Hepatocyte (in vitro differentiated cells): ENCODE results near the gene CEP85L. TPM values are rescaled to one million over a fixed set of nuclear protein-coding genes. Genes with fewer than 3 reads are reported as not detected.

Experiments used
- DNase-seq: peaks from one replicate; pipeline ENCODE4 v3.0.0-alpha.2; 2016; ENCODE audit warnings: low spot score
- H2AFZ ChIP-seq: fragments of 200-600 bp; sonication (generic); 2 replicates; pipeline ENCODE4 v1.6.0; 2016; ENCODE audit warnings: antibody characterized with exemption, mild to moderate bottlenecking
- H3K27ac ChIP-seq: fragments of 200-600 bp; sonication (generic); 2 replicates; pipeline ENCODE4 v1.5.1; 2016; ENCODE audit warnings: mild to moderate bottlenecking
- H3K27me3 ChIP-seq: fragments of 200-600 bp; sonication (generic); 2 replicates; pipeline ENCODE4 v1.6.1; 2016
- H3K36me3 ChIP-seq: fragments of 200-600 bp; sonication (generic); replicated peaks from 2 replicates; pipeline ENCODE4 v1.5.1; 2016; ENCODE audit warnings: low read depth; ENCODE audit not compliant: insufficient read depth
- H3K4me1 ChIP-seq: fragments of 200-600 bp; sonication (generic); 2 replicates; pipeline ENCODE4 v1.5.1; 2016; ENCODE audit warnings: mild to moderate bottlenecking, moderate library complexity; ENCODE audit not compliant: insufficient read depth
- H3K4me2 ChIP-seq: fragments of 200-600 bp; sonication (generic); 2 replicates; pipeline ENCODE4 v1.6.0; 2016
- H3K4me3 ChIP-seq: fragments of 200-600 bp; sonication (generic); 2 replicates; pipeline ENCODE4 v1.5.1; 2016; ENCODE audit warnings: mild to moderate bottlenecking
- H3K79me2 ChIP-seq: fragments of 200-600 bp; sonication (generic); 2 replicates; pipeline ENCODE4 v1.6.0; 2017; ENCODE audit warnings: mild to moderate bottlenecking
- H3K9me2 ChIP-seq: fragments of 200-600 bp; sonication (generic); replicated peaks from 2 replicates; pipeline ENCODE4 v1.6.0; 2017; ENCODE audit warnings: mild to moderate bottlenecking; ENCODE audit not compliant: insufficient read depth
- H3K9me3 ChIP-seq: fragments of 200-600 bp; sonication (generic); 2 replicates; pipeline ENCODE4 v1.5.1; 2016; ENCODE audit warnings: low read depth, mild to moderate bottlenecking
- H4K20me1 ChIP-seq: fragments of 200-600 bp; sonication (generic); 2 replicates; pipeline ENCODE4 v1.6.0; 2016; ENCODE audit warnings: mild to moderate bottlenecking; ENCODE audit not compliant: insufficient read depth, poor library complexity, severe bottlenecking
- EZH2 ChIP-seq: fragments of 200-600 bp; sonication (generic); IDR thresholded peaks from 2 replicates; pipeline ENCODE4 v1.6.1; 2016; ENCODE audit warnings: antibody characterized with exemption, mild to moderate bottlenecking, borderline replicate concordance
- EZH2phosphoT487 ChIP-seq: fragments of 200-600 bp; sonication (generic); IDR thresholded peaks from one replicate; pipeline ENCODE4 v1.6.1; 2018; ENCODE audit warnings: antibody characterized with exemption, mild to moderate bottlenecking, low read depth, moderate library complexity; ENCODE audit not compliant: unreplicated experiment, severe bottlenecking
- WGBS: methylation state at CpG from one replicate; pipeline ENCODE4 v1.1.6; 2016; ENCODE audit warnings: low lambda C conversion rate; ENCODE audit errors: missing lambda C conversion rate; 5-methylcytosine and 5-hydroxymethylcytosine counted together
- polyA plus RNA-seq: library from polyadenylated mRNA; unstranded; fragments of >200 nt; fragmentation: Nextera tagmentation; extraction: Ambion mirVana; gene quantifications from 2 replicates; pipeline ENCODE4 v1.2.1, GENCODE V29; 2016
- total RNA-seq: library from RNA; depleted of rRNA; stranded (reverse); fragments of >200 nt; gene quantifications from 2 replicates; pipeline ENCODE4 v1.2.3, GENCODE V29; 2014
- TF ChIP-seq, protein P1 (sequence below): fragments of 200-600 bp; sonication (generic); IDR thresholded peaks from 2 replicates; pipeline ENCODE4 v1.5.1; 2016; ENCODE audit warnings: antibody characterized with exemption, mild to moderate bottlenecking; ENCODE audit not compliant: poor library complexity

CEP85L gene
- total and polyA plus RNA-seq, 2 experiments from 2014 or later, result 17.8 to 38.5 TPM

DNA sequence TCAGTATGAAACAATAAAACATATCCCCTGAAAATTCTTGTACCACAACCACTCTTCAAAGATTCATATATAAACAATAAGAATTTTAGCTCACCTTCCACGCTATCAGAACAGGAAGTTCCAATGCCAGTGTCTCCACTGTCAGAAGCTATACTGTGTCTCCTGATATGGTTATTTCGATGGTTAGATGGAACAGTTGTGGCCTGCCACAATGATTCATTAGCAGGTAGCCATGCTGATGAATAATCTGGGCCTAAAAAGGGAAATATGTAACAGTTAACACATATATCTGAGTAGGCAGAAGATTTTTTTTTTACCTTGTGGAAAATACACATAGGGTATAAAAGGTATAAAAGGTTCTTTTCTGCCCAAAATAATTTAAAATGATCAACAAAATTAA, 19.0 kb downstream of the CEP85L start:
- 94% methylated on average over 2 of the region's 2 CpGs for WGBS
- H3K4me2 ChIP-seq, result no peak overlapping the region

DNA sequence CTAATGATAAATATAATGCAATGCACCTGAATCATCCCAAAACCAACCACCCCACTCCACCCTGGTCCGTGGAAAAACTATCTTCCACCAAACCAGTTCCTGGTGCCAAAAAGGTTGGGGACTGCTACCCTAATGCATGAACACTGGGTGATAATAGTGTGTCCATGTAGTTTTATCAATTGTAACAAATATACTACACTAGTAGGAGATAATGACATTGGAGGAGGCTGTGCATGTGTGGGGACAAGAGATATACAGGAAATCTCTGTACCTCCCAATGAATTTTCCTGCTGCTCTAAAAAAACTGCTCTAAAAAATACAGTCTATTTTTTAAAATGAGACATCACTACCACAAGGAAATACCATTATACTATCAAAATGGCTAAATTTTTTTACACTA, 20.5 kb downstream of the CEP85L start:
- Histone ChIP-seq H3K27me3 (no peaks in the 10 kb centered on the region), H3K79me2 (peaks cover 96% of the 10 kb centered on the region), H3K9me2 (no peaks in the 10 kb centered on the region), H3K4me1 (no peaks in the 10 kb centered on the region), H3K9me3 (no peaks in the 10 kb centered on the region), H3K36me3 (no peaks in the 10 kb centered on the region), H4K20me1 (peaks cover 6% of the 10 kb centered on the region), H3K4me2 (no peak overlapping the region), H2AFZ (no peak overlapping the region), H3K4me3 (no peak overlapping the region), H3K27ac (no peak overlapping the region)
- TF ChIP-seq, protein P1, sequence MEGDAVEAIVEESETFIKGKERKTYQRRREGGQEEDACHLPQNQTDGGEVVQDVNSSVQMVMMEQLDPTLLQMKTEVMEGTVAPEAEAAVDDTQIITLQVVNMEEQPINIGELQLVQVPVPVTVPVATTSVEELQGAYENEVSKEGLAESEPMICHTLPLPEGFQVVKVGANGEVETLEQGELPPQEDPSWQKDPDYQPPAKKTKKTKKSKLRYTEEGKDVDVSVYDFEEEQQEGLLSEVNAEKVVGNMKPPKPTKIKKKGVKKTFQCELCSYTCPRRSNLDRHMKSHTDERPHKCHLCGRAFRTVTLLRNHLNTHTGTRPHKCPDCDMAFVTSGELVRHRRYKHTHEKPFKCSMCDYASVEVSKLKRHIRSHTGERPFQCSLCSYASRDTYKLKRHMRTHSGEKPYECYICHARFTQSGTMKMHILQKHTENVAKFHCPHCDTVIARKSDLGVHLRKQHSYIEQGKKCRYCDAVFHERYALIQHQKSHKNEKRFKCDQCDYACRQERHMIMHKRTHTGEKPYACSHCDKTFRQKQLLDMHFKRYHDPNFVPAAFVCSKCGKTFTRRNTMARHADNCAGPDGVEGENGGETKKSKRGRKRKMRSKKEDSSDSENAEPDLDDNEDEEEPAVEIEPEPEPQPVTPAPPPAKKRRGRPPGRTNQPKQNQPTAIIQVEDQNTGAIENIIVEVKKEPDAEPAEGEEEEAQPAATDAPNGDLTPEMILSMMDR, result no peak
- TF ChIP-seq EZH2 (no peak), EZH2phosphoT487 (no peak)
- DNase-seq, result no peak
- 90% methylated on average over 1 of the region's 1 CpG for WGBS

More for the DNA sequence above, 19.0 kb downstream of the CEP85L start:
- Histone ChIP-seq H3K4me3 (no peak overlapping the region), H3K9me2 (no peaks in the 10 kb centered on the region), H3K27me3 (no peaks in the 10 kb centered on the region), H3K4me1 (no peaks in the 10 kb centered on the region), H4K20me1 (peaks cover 6% of the 10 kb centered on the region), H3K9me3 (no peaks in the 10 kb centered on the region), H3K27ac (no peak overlapping the region), H3K36me3 (no peaks in the 10 kb centered on the region), H3K79me2 (peaks cover 97% of the 10 kb centered on the region), H2AFZ (no peak overlapping the region)
- TF ChIP-seq EZH2, result no peak
- TF ChIP-seq, protein P1, result no peak
- TF ChIP-seq EZH2phosphoT487, result no peak
- no peak for DNase-seq

DNA sequence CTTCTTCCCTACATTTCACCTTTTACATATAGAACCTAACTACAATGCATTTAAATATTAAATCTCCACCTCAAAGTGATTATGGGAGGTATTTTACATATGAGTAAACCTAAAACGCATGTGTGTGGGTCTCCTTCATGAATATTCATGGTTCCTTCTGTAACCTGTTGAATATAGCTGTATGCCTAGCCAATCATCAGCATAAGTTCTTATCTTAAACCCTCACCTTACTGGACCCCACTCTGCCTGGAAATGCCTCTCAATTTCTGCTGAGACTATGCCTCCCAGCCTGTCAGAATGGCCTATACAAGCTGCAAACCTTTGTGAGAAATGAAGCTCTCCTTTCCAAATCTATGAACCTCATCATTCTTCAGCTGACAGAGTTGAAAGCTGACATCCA, 21.3 kb downstream of the CEP85L start:
- no peaks in the 10 kb centered on the region for H3K9me3 ChIP-seq
- H4K20me1 ChIP-seq, result peaks cover 6% of the 10 kb centered on the region
- H3K9me2 ChIP-seq, result no peaks in the 10 kb centered on the region
- H3K27me3 ChIP-seq, result no peaks in the 10 kb centered on the region
- H3K36me3 ChIP-seq, result no peaks in the 10 kb centered on the region
- no peaks in the 10 kb centered on the region for H3K4me1 ChIP-seq
- 67% methylated on average over 1 of the region's 1 CpG for whole genome bisulfite sequencing
- H2AFZ ChIP-seq, result no peak overlapping the region
- TF ChIP-seq, protein P1, result no peak
- no peak for TF ChIP-seq EZH2
- no peak for TF ChIP-seq EZH2phosphoT487
- no peak overlapping the region for H3K4me2 ChIP-seq
- no peak overlapping the region for H3K4me3 ChIP-seq
- no peak overlapping the region for H3K27ac ChIP-seq
- H3K79me2 ChIP-seq, result peaks cover 96% of the 10 kb centered on the region
- no peak for DNase-seq

- H3K27me3 ChIP-seq, result no peaks in the 10 kb centered on the region
- H3K79me2 ChIP-seq, result peaks cover 90% of the 10 kb centered on the region
- TF ChIP-seq, protein P1, result no peak
- TF ChIP-seq EZH2 (no peak), EZH2phosphoT487 (no peak)
- WGBS, result 71% methylated on average over 3 of the region's 3 CpGs
- H3K27ac ChIP-seq, result no peak overlapping the region
- H3K9me2 ChIP-seq, result no peaks in the 10 kb centered on the region
- H3K4me2 ChIP-seq, result no peak overlapping the region
- no peaks in the 10 kb centered on the region for H3K9me3 ChIP-seq
- no peaks in the 10 kb centered on the region for H3K4me1 ChIP-seq
- no peaks in the 10 kb centered on the region for H4K20me1 ChIP-seq
- H3K36me3 ChIP-seq, result no peaks in the 10 kb centered on the region
- H2AFZ ChIP-seq, result no peak overlapping the region
- H3K4me3 ChIP-seq, result no peak overlapping the region
- no peak for DNase-seq
Observed at GRCh38 chr6:118627724-118628123, 23.7 kb downstream of the CEP85L start.
